Uterus (tissue), 4 donors: ENCODE measurements around the gene HRC. TPM values are rescaled to one million over a fixed set of nuclear protein-coding genes. Genes with fewer than 3 reads are reported as not detected.

Experiments
- DNase-seq, 2 donors: peaks; one replicate each; pipeline ENCODE4 v3.0.0-alpha.2; 2019 to 2020
- H3K27ac ChIP-seq, 2 donors: fragments of 200-600 bp; sonication (generic); 1 replicate in 1 of 2; 2 replicates in 1 of 2; pipeline ENCODE4 v1.5.1; 2016 to 2018
- H3K27me3 ChIP-seq, 2 donors: fragments of 200-600 bp; sonication (generic); one replicate each; pipeline ENCODE4 v1.5.1; 2018 to 2019; ENCODE audit warnings: control low read depth in 1 of 2
- H3K36me3 ChIP-seq, 2 donors: fragments of 200-600 bp; sonication (generic); one replicate each; pipeline ENCODE4 v1.5.1; 2019; ENCODE audit warnings: control low read depth in 1 of 2
- H3K4me1 ChIP-seq, 2 donors: fragments of 200-600 bp; sonication (generic); one replicate each; pipeline ENCODE4 v1.5.1; 2018 to 2019; ENCODE audit warnings: control low read depth in 1 of 2
- H3K4me3 ChIP-seq, 2 donors: fragments of 200-600 bp; sonication (generic); 1 replicate in 1 of 2; 2 replicates in 1 of 2; pipeline ENCODE4 v1.5.1; 2018 to 2019; ENCODE audit warnings: mild to moderate bottlenecking in 1 of 2
- H3K9me3 ChIP-seq, 2 donors: fragments of 200-600 bp; sonication (generic); one replicate each; pipeline ENCODE4 v1.5.1; 2019; ENCODE audit warnings: control low read depth in 1 of 2
- CTCF ChIP-seq, 4 experiments: fragments of 200-600 bp in 2 of 4; fragments of 450-650 bp in 2 of 4; sonication (generic) in 2 of 4; IDR thresholded peaks; one replicate each; pipeline ENCODE4 v1.5.1; 2016 to 2019; ENCODE audit warnings: antibody characterized with exemption in 4 of 4, mild to moderate bottlenecking in 2 of 4, moderate library complexity in 1 of 4
- POLR2A ChIP-seq, 2 donors: fragments of 450-650 bp; IDR thresholded peaks; one replicate each; pipeline ENCODE4 v1.6.1; 2016; ENCODE audit warnings: antibody characterized with exemption in 2 of 2, mild to moderate bottlenecking in 1 of 2, moderate library complexity in 1 of 2
- intact Hi-C: fragments of 100-400 bp; cut with DNase I; formaldehyde crosslinking; loops from one replicate; pipeline ENCODE4 v1.15.1; 2023; ENCODE audit warnings: low total_unique reads
- total RNA-seq, 4 donors: library from RNA; depleted of rRNA in 3 of 4; stranded (reverse); fragments of >200 nt in 3 of 4; gene quantifications; one replicate each; pipeline versions ENCODE4 v1.1.0 to v1.2.4, GENCODE V29; 2014 to 2023
- donor health status: DM: yes; HTN: yes; CAD: no.

Gene HRC
- total RNA-seq, 4 donors from 2014 or later: 0.51 to 13.5 (median 6.6) TPM

GRCh38 chr19:49145573-49146407, 9.4 kb downstream of the HRC start:
- TF ChIP-seq POLR2A (IDR thresholded peaks at IDR 0.05) (no peak), CTCF (IDR thresholded peaks at IDR 0.05) (peak; percentile 73 to 79 (median 76))
- Histone ChIP-seq H3K4me1 (peaks cover 0 to 11% of the 10 kb centered on the region in 2 donors), H3K27ac (no peak overlapping the region), H3K9me3 (no peaks in the 10 kb centered on the region), H3K27me3 (no peaks in the 10 kb centered on the region), H3K4me3 (no peak overlapping the region), H3K36me3 (no peaks in the 10 kb centered on the region)
- peak; percentile 67 to 68 for DNase-seq
- intact Hi-C loops: loop anchor here (10.0 kb wide), 1 partner anchor 51 kb away; no protein-coding TSS in a partner anchor

- Histone ChIP-seq H3K4me3 (peak overlapping the region; percentile 24 to 26), H3K27ac (no peak overlapping the region), H3K4me1 (no peaks in the 10 kb centered on the region), H3K9me3 (no peaks in the 10 kb centered on the region), H3K27me3 (no peaks in the 10 kb centered on the region), H3K36me3 (no peaks in the 10 kb centered on the region)
- intact Hi-C loops: loop anchor here (10.0 kb wide), 1 partner anchor 48 kb away; no protein-coding TSS in a partner anchor
- peak; percentile 73 to 84 for DNase-seq
- peak in 1 of 2 donors; percentile 32 for TF ChIP-seq POLR2A (IDR thresholded peaks at IDR 0.05)
- peak in 1 of 4 experiments; percentile 15 for TF ChIP-seq CTCF (IDR thresholded peaks at IDR 0.05)
Observed at GRCh38 chr19:49142866-49143335, 12.3 kb downstream of the HRC start.

- no peaks in the 10 kb centered on the region for H3K36me3 ChIP-seq
- no peak overlapping the region for H3K27ac ChIP-seq
- H3K27me3 ChIP-seq: no peaks in the 10 kb centered on the region
- no peaks in the 10 kb centered on the region for H3K9me3 ChIP-seq
- DNase-seq: no peak
- no peak overlapping the region for H3K4me3 ChIP-seq
- TF ChIP-seq POLR2A (IDR thresholded peaks at IDR 0.05) (no peak), CTCF (IDR thresholded peaks at IDR 0.05) (no peak)
- H3K4me1 ChIP-seq: no peaks in the 10 kb centered on the region
- intact Hi-C loops: loop anchor here (10.0 kb wide), 1 partner anchor 47 kb away; no protein-coding TSS in a partner anchor
Observed at GRCh38 chr19:49141352-49141751, 13.8 kb downstream of the HRC start.

- Histone ChIP-seq H3K4me1 (no peaks in the 10 kb centered on the region), H3K27ac (no peak overlapping the region), H3K4me3 (no peak overlapping the region), H3K27me3 (no peaks in the 10 kb centered on the region), H3K9me3 (no peaks in the 10 kb centered on the region), H3K36me3 (no peaks in the 10 kb centered on the region)
- DNase-seq: no peak
- intact Hi-C loops: loop anchor here (10.0 kb wide), 1 partner anchor 46 kb away; no protein-coding TSS in a partner anchor
- TF ChIP-seq CTCF (IDR thresholded peaks at IDR 0.05) (no peak), POLR2A (IDR thresholded peaks at IDR 0.05) (no peak)
Observed at GRCh38 chr19:49140951-49141350, 14.2 kb downstream of the HRC start.

GRCh38 chr19:49136771-49137171, 18.4 kb downstream of the HRC start:
- no peaks in the 10 kb centered on the region for H3K36me3 ChIP-seq
- DNase-seq: no peak
- H3K9me3 ChIP-seq: no peaks in the 10 kb centered on the region
- H3K27me3 ChIP-seq: no peaks in the 10 kb centered on the region
- intact Hi-C loops: no loop called here
- peaks cover 0 to 6% of the 10 kb centered on the region in 2 donors for H3K4me1 ChIP-seq
- no peak overlapping the region for H3K4me3 ChIP-seq
- TF ChIP-seq CTCF (IDR thresholded peaks at IDR 0.05): no peak
- TF ChIP-seq POLR2A (IDR thresholded peaks at IDR 0.05): no peak
- H3K27ac ChIP-seq: no peak overlapping the region
